Endothelial cell of umbilical vein (primary cell): ENCODE results near the gene CXorf66. TPM values are rescaled to one million over a fixed set of nuclear protein-coding genes. Genes with fewer than 3 reads are reported as not detected.

Experiments used
- BruUV-seq: library from RNA; stranded (reverse); fragments of 400-500 nt; replicated peaks from 2 replicates; lab custom pipeline; 2021; lab: Mats Ljungman, UMichigan
- CTCF ChIA-PET: fragments of 300-600, 350-600 bp; sonication (Branson Sonifier 250); formaldehyde crosslinking; loops from one replicate; lab custom pipeline; 2021; ENCODE audit warnings: antibody characterized with exemption, inconsistent platforms; lab: Charles Lee
- POLR2A ChIA-PET: fragments of 300-600, 350-600 bp; sonication (Branson Sonifier 250); formaldehyde crosslinking; loops from one replicate; lab custom pipeline; 2021; ENCODE audit warnings: antibody characterized with exemption, inconsistent platforms; lab: Charles Lee
- DNase-seq: peaks from one replicate; pipeline ENCODE4 v3.0.0-alpha.2; 2011; ENCODE audit warnings: low read depth, low spot score
- FAIRE-seq: peaks from 2 replicates; lab custom pipeline; 2011; peaks lifted over from hg19 to GRCh38; lab: Jason Lieb, UNC
- H2AFZ ChIP-seq: 2 replicates; pipeline ENCODE4 v1.6.0; 2012; ENCODE audit warnings: low read depth, low read length, control low read depth, inconsistent platforms
- H3K27ac ChIP-seq: 2 replicates; pipeline ENCODE4 v1.5.1; 2011; ENCODE audit warnings: low read depth, mild to moderate bottlenecking, control low read depth, low read length, moderate library complexity; ENCODE audit not compliant: insufficient read depth
- H3K27me3 ChIP-seq, 2 experiments: 2 replicates each; pipeline versions ENCODE4 v1.6.0 to v1.6.1; 2011; ENCODE audit warnings: low read length in 2 of 2, mixed read lengths in 1 of 2; ENCODE audit not compliant: control insufficient read depth in 2 of 2, insufficient read depth in 2 of 2
- H3K36me3 ChIP-seq, 2 experiments: 2 replicates in 1 of 2; 3 replicates in 1 of 2; pipeline ENCODE4 v1.5.1; 2011; ENCODE audit warnings: low read length in 2 of 2, mild to moderate bottlenecking in 1 of 2, moderate library complexity in 1 of 2; ENCODE audit not compliant: control insufficient read depth in 2 of 2, insufficient read depth in 2 of 2; ENCODE audit errors: extremely low read depth in 1 of 2
- H3K4me1 ChIP-seq: 3 replicates; pipeline ENCODE4 v1.5.1; 2011; ENCODE audit warnings: mild to moderate bottlenecking, low read length; ENCODE audit not compliant: control insufficient read depth, insufficient read depth; ENCODE audit errors: extremely low read depth
- H3K4me2 ChIP-seq: 2 replicates; pipeline ENCODE4 v1.6.1; 2011; ENCODE audit warnings: low read length, control low read depth, mixed read lengths; ENCODE audit not compliant: insufficient read depth
- H3K4me3 ChIP-seq, 3 experiments: fragments of 200-600 bp in 1 of 3; sonication (generic), shearing (Covaris generic) in 1 of 3; replicated peaks in 1 of 3; 2 replicates each; pipeline ENCODE4 v1.5.1; 2011 to 2016; ENCODE audit warnings: control low read depth in 3 of 3, low read length in 3 of 3, mild to moderate bottlenecking in 2 of 3, inconsistent platforms in 1 of 3, low read depth in 1 of 3, moderate library complexity in 1 of 3; ENCODE audit not compliant: insufficient read depth in 1 of 3
- H3K79me2 ChIP-seq: 2 replicates; pipeline ENCODE4 v1.6.0; 2012; ENCODE audit warnings: low read length, inconsistent platforms; ENCODE audit not compliant: control insufficient read depth, insufficient read depth
- H3K9ac ChIP-seq: replicated peaks from 2 replicates; pipeline ENCODE3; 2011; ENCODE audit warnings: low read length, control low read depth; ENCODE audit not compliant: insufficient read depth; ENCODE audit errors: extremely low read depth
- H3K9me1 ChIP-seq: replicated peaks from 3 replicates; pipeline ENCODE4 v1.6.0; 2011; ENCODE audit warnings: mild to moderate bottlenecking, low read length; ENCODE audit not compliant: control insufficient read depth, insufficient read depth; ENCODE audit errors: extremely low read depth
- H3K9me3 ChIP-seq: replicated peaks from 2 replicates; pipeline ENCODE4 v1.5.1; 2012; ENCODE audit warnings: low read length, inconsistent platforms; ENCODE audit not compliant: control insufficient read depth, insufficient read depth
- H4K20me1 ChIP-seq: replicated peaks from 2 replicates; pipeline ENCODE3; 2011; ENCODE audit warnings: mild to moderate bottlenecking, low read length; ENCODE audit not compliant: control insufficient read depth, insufficient read depth; ENCODE audit errors: extremely low read depth
- CTCF ChIP-seq, 2 donors: IDR thresholded peaks; 1 replicate in 1 of 2; 2 replicates in 1 of 2; pipeline ENCODE4 v1.5.1; 2011; ENCODE audit warnings: low read length in 2 of 2, mild to moderate bottlenecking in 2 of 2, moderate library complexity in 2 of 2, control low read depth in 1 of 2, inconsistent platforms in 1 of 2, low read depth in 1 of 2; ENCODE audit not compliant: insufficient read depth in 1 of 2; ENCODE audit errors: extremely low read depth in 1 of 2
- EZH2 ChIP-seq: IDR thresholded peaks from 2 replicates; pipeline ENCODE4 v1.6.1; 2012; ENCODE audit warnings: borderline replicate concordance, low read depth, mild to moderate bottlenecking, moderate library complexity, low read length, inconsistent platforms; ENCODE audit not compliant: severe bottlenecking
- FOS ChIP-seq: IDR thresholded peaks from 2 replicates; pipeline ENCODE4 v1.6.1; 2011; ENCODE audit warnings: mild to moderate bottlenecking, low read length, moderate library complexity, borderline replicate concordance; ENCODE audit not compliant: insufficient read depth
- GATA2 ChIP-seq: IDR thresholded peaks from 2 replicates; pipeline ENCODE4 v1.7.0; 2011; ENCODE audit warnings: low read depth, mild to moderate bottlenecking, moderate library complexity, mixed read lengths, low read length; ENCODE audit not compliant: insufficient read length, insufficient read depth
- JUN ChIP-seq: IDR thresholded peaks from 2 replicates; pipeline ENCODE4 v1.6.1; 2011; ENCODE audit warnings: borderline replicate concordance, low read depth; ENCODE audit not compliant: insufficient read length, insufficient read depth
- MAX ChIP-seq: IDR thresholded peaks from 2 replicates; pipeline ENCODE4 v1.6.1; 2011; ENCODE audit not compliant: insufficient read depth, insufficient read length
- MYC ChIP-seq: IDR thresholded peaks from one replicate; pipeline ENCODE4 v1.6.1; 2011; ENCODE audit warnings: mild to moderate bottlenecking, low read depth, low read length
- POLR2A ChIP-seq: IDR thresholded peaks from 2 replicates; pipeline ENCODE4 v1.6.1; 2012; ENCODE audit warnings: low read depth, mild to moderate bottlenecking, control low read depth, low read length
- POLR2AphosphoS5 ChIP-seq: IDR thresholded peaks from 2 replicates; pipeline ENCODE4 v1.6.1; 2012; ENCODE audit warnings: low read depth, mild to moderate bottlenecking, control low read depth, low read length, moderate library complexity; ENCODE audit not compliant: insufficient read depth
- dilution Hi-C: fragments of 300-500 bp; cut with MboI; formaldehyde crosslinking; loops from one replicate; pipeline ENCODE4 v1.15.0; 2019; ENCODE audit warnings: low sequenced_read_pairs; ENCODE audit not compliant: extremely low pct_ligation_motif_present
- intact Hi-C: fragments of 100-400 bp; cut with micrococcal nuclease; formaldehyde crosslinking; loops from one replicate; pipeline ENCODE4 v1.10.0; 2022
- polyA plus RNA-seq, 4 experiments: library from polyadenylated mRNA; depleted of rRNA in 3 of 4; stranded (reverse) in 3 of 4; unstranded in 1 of 4; fragments of >200 nt; gene quantifications; 2 replicates each; pipeline versions ENCODE4 v1.2.1 to v1.2.3, GENCODE V29; 2011 to 2012; ENCODE audit warnings: missing spikeins in 1 of 4
- total RNA-seq: library from RNA; stranded (reverse); gene quantifications from 2 replicates; pipeline ENCODE4 v1.2.3, GENCODE V29; 2021

CXorf66 gene
- total and polyA plus RNA-seq, 2 donors (not counting 3 experiments of a cell fraction or from before 2014, with no cell fraction given), result not detected

DNA sequence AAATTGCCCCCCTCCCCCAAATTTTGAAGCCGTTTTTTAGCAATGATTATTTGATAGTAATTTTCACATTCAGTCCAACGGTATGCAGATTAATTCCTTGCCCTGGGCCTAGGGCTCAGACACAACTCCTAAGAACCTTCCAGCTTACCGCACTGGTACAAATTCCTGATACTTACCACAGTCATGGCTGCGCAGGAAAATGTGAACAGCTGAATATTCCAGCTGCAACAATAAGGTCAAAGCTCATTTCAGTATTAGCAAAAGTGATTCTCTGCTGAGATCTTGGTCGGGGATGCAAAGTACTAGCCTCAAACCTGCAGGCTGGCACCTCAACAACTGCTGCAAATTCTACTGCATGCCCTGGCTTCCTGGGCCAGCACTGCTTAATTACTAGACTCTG lies 35.4 kb downstream of the CXorf66 start:
- ChIA-PET CTCF (interaction anchor here (1.5 kb wide), 1 partner anchor 47 kb away, joined by 4 read pairs; no protein-coding TSS in a partner anchor), POLR2A (no interaction called here)
- Histone ChIP-seq H3K9me3 (no peaks in the 10 kb centered on the region), H3K4me1 (peaks cover 23% of the 10 kb centered on the region), H3K9me1 (no peaks in the 10 kb centered on the region), H3K79me2 (peaks cover 61% of the 10 kb centered on the region), H3K9ac (no peak overlapping the region), H3K27ac (no peak overlapping the region), H3K4me3 (no peak overlapping the region), H3K36me3 (no peaks in the 10 kb centered on the region), H2AFZ (no peak overlapping the region), H3K27me3 (no peaks in the 10 kb centered on the region), H4K20me1 (peaks cover 2% of the 10 kb centered on the region), H3K4me2 (no peak overlapping the region)
- BruUV-seq, result no TSS peak
- dilution Hi-C loops (no loop called here), intact Hi-C loops (loop anchor here (5.0 to 10.0 kb wide), 2 partner anchors 168 to 195 kb away; no protein-coding TSS in a partner anchor)
- no peak for FAIRE-seq
- no peak for TF ChIP-seq MYC
- no peak for TF ChIP-seq CTCF (IDR thresholded peaks at IDR 0.05; ENCODE audit: extremely low read depth in 1 of 2, insufficient read depth in 1 of 2, low read depth in 1 of 2, low read length in 2 of 2)
- no peak for TF ChIP-seq EZH2
- TF ChIP-seq JUN, result no peak
- no peak for TF ChIP-seq MAX
- no peak for TF ChIP-seq FOS
- TF ChIP-seq GATA2, result no peak
- TF ChIP-seq POLR2AphosphoS5, result no peak
- TF ChIP-seq POLR2A, result no peak
- DNase-seq, result no peak
